Rectal smooth muscle tissue (tissue), 1 donor: ENCODE results near the gene CAMK2A.
A peak's percentile ranks its signal among the peaks of the same experiment; 100 is the strongest.

ENCODE experiments used
- H3K27ac ChIP-seq: one replicate; pipeline ENCODE4 v1.7.0; 2013; ENCODE audit warnings: low read depth, low read length, inconsistent platforms
- H3K27me3 ChIP-seq: one replicate; pipeline ENCODE4 v1.7.0; 2013; ENCODE audit warnings: low read length; ENCODE audit not compliant: control insufficient read depth, insufficient read depth
- H3K36me3 ChIP-seq: one replicate; pipeline ENCODE4 v1.7.0; 2013; ENCODE audit warnings: low read length; ENCODE audit not compliant: control insufficient read depth, insufficient read depth
- H3K4me1 ChIP-seq: one replicate; pipeline ENCODE4 v1.7.0; 2013; ENCODE audit warnings: low read length; ENCODE audit not compliant: control insufficient read depth, insufficient read depth
- H3K4me3 ChIP-seq: one replicate; pipeline ENCODE4 v1.7.0; 2013; ENCODE audit warnings: low read length
- H3K9ac ChIP-seq: one replicate; pipeline ENCODE4 v1.7.0; 2013; ENCODE audit warnings: low read length

CAMK2A gene

GRCh38 chr5:150186137-150186536 is 103.4 kb downstream of the CAMK2A start:
- Histone ChIP-seq H3K36me3 (no peaks in the 10 kb centered on the region), H3K4me1 (no peaks in the 10 kb centered on the region), H3K9ac (no peak overlapping the region), H3K27ac (no peak overlapping the region), H3K4me3 (no peak overlapping the region), H3K27me3 (peaks cover 9% of the 10 kb centered on the region)

- H3K4me1 ChIP-seq: no peaks in the 10 kb centered on the region
- H3K27me3 ChIP-seq: peaks cover 9% of the 10 kb centered on the region
- no peak overlapping the region for H3K27ac ChIP-seq
- no peak overlapping the region for H3K9ac ChIP-seq
- no peaks in the 10 kb centered on the region for H3K36me3 ChIP-seq
- H3K4me3 ChIP-seq: no peak overlapping the region
Observed at GRCh38 chr5:150184990-150185912, 104.3 kb downstream of the CAMK2A start.

- Histone ChIP-seq H3K4me1 (no peaks in the 10 kb centered on the region), H3K27ac (no peak overlapping the region), H3K36me3 (no peaks in the 10 kb centered on the region), H3K9ac (no peak overlapping the region), H3K4me3 (no peak overlapping the region), H3K27me3 (no peaks in the 10 kb centered on the region)
Observed at GRCh38 chr5:150184006-150184405, 105.6 kb downstream of the CAMK2A start.

GRCh38 chr5:150183436-150183835 is 106.1 kb downstream of the CAMK2A start:
- Histone ChIP-seq H3K27me3 (no peaks in the 10 kb centered on the region), H3K36me3 (no peaks in the 10 kb centered on the region), H3K4me3 (no peak overlapping the region), H3K27ac (no peak overlapping the region), H3K4me1 (no peaks in the 10 kb centered on the region), H3K9ac (no peak overlapping the region)

GRCh38 chr5:150182774-150183173 is 106.8 kb downstream of the CAMK2A start:
- Histone ChIP-seq H3K27ac (no peak overlapping the region), H3K4me3 (no peak overlapping the region), H3K27me3 (no peaks in the 10 kb centered on the region), H3K9ac (no peak overlapping the region), H3K4me1 (no peaks in the 10 kb centered on the region), H3K36me3 (no peaks in the 10 kb centered on the region)

GRCh38 chr5:150181766-150182545 is 107.6 kb downstream of the CAMK2A start:
- no peaks in the 10 kb centered on the region for H3K27me3 ChIP-seq
- no peak overlapping the region for H3K9ac ChIP-seq
- H3K36me3 ChIP-seq: no peaks in the 10 kb centered on the region
- H3K4me3 ChIP-seq: no peak overlapping the region
- no peaks in the 10 kb centered on the region for H3K4me1 ChIP-seq
- no peak overlapping the region for H3K27ac ChIP-seq

GRCh38 chr5:150181027-150181426 is 108.5 kb downstream of the CAMK2A start:
- no peak overlapping the region for H3K27ac ChIP-seq
- no peak overlapping the region for H3K4me3 ChIP-seq
- H3K4me1 ChIP-seq: no peaks in the 10 kb centered on the region
- no peaks in the 10 kb centered on the region for H3K36me3 ChIP-seq
- H3K27me3 ChIP-seq: no peaks in the 10 kb centered on the region
- no peak overlapping the region for H3K9ac ChIP-seq

- H3K4me3 ChIP-seq: no peak overlapping the region
- no peaks in the 10 kb centered on the region for H3K36me3 ChIP-seq
- no peaks in the 10 kb centered on the region for H3K4me1 ChIP-seq
- H3K27me3 ChIP-seq: no peaks in the 10 kb centered on the region
- H3K9ac ChIP-seq: no peak overlapping the region
- peak overlapping the region; percentile 7 for H3K27ac ChIP-seq
Observed at GRCh38 chr5:150180241-150181026, 109.1 kb downstream of the CAMK2A start.

GRCh38 chr5:150179019-150179620 is 110.5 kb downstream of the CAMK2A start:
- no peak overlapping the region for H3K27ac ChIP-seq
- H3K27me3 ChIP-seq: no peaks in the 10 kb centered on the region
- no peaks in the 10 kb centered on the region for H3K4me1 ChIP-seq
- no peak overlapping the region for H3K9ac ChIP-seq
- no peaks in the 10 kb centered on the region for H3K36me3 ChIP-seq
- no peak overlapping the region for H3K4me3 ChIP-seq

GRCh38 chr5:150178262-150178661 is 111.3 kb downstream of the CAMK2A start:
- Histone ChIP-seq H3K4me1 (no peaks in the 10 kb centered on the region), H3K9ac (no peak overlapping the region), H3K27me3 (no peaks in the 10 kb centered on the region), H3K4me3 (no peak overlapping the region), H3K27ac (no peak overlapping the region), H3K36me3 (no peaks in the 10 kb centered on the region)

GRCh38 chr5:150177721-150178120 is 111.9 kb downstream of the CAMK2A start:
- no peaks in the 10 kb centered on the region for H3K27me3 ChIP-seq
- H3K36me3 ChIP-seq: no peaks in the 10 kb centered on the region
- no peak overlapping the region for H3K27ac ChIP-seq
- H3K4me1 ChIP-seq: no peaks in the 10 kb centered on the region
- no peak overlapping the region for H3K9ac ChIP-seq
- no peak overlapping the region for H3K4me3 ChIP-seq
